ENCODE measurements around the gene IDH3B.

DNA sequence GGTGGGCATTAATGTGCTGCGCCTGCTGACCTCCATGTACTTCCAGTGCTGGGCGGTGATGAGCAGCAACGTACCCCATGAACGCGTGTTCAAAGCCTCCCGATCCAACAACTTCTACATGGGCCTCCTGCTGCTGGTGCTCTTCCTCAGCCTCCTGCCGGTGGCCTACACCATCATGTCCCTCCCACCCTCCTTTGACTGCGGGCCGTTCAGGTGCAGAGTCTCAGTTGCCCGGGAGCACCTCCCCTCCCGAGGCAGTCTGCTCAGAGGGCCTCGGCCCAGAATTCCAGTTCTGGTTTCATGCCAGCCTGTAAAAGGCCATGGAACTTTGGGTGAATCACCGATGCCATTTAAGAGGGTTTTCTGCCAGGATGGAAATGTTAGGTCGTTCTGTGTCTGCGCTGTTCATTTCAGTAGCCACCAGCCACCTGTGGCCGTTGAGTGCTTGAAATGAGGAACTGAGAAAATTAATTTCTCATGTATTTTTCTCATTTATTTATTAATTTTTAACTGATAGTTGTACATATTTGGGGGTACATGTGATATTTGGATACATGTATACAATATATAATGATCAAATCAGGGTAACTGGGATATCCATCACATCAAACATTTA, 46.8 kb downstream of the IDH3B start:
- TF ChIP-seq, protein P1, sequence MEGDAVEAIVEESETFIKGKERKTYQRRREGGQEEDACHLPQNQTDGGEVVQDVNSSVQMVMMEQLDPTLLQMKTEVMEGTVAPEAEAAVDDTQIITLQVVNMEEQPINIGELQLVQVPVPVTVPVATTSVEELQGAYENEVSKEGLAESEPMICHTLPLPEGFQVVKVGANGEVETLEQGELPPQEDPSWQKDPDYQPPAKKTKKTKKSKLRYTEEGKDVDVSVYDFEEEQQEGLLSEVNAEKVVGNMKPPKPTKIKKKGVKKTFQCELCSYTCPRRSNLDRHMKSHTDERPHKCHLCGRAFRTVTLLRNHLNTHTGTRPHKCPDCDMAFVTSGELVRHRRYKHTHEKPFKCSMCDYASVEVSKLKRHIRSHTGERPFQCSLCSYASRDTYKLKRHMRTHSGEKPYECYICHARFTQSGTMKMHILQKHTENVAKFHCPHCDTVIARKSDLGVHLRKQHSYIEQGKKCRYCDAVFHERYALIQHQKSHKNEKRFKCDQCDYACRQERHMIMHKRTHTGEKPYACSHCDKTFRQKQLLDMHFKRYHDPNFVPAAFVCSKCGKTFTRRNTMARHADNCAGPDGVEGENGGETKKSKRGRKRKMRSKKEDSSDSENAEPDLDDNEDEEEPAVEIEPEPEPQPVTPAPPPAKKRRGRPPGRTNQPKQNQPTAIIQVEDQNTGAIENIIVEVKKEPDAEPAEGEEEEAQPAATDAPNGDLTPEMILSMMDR (conservative IDR thresholded peaks at IDR 0.05 in 1 of 2, IDR thresholded peaks at IDR 0.05 in 1 of 2; ENCODE audit: low read depth in 1 of 2, low read length in 2 of 2), result no peak
- TF ChIP-seq EZH2 (IDR thresholded peaks at IDR 0.05; ENCODE audit: low read length, missing control alignments), result no peak

Measured in fibroblast of lung (primary cell).